H9 (cell line): ENCODE data around the gene ATP8A1. TPM values are rescaled to one million over a fixed set of nuclear protein-coding genes. Genes with fewer than 3 reads are reported as not detected.
"Not testable (repeated sequence)": the region's sequence is repeated elsewhere in the genome, so short reads cannot be mapped to it uniquely, and the experiment has no call there.

Experiments
- DNase-seq: peaks from one replicate; pipeline ENCODE4 v3.0.0-alpha.2; 2017
- H2AFZ ChIP-seq: one replicate; pipeline ENCODE4 v1.6.1; 2013; ENCODE audit warnings: mild to moderate bottlenecking, low read length, control low read depth, moderate library complexity
- H2AK5ac ChIP-seq: 2 replicates; pipeline ENCODE4 v1.6.1; 2013; ENCODE audit warnings: low read length, control low read depth, mixed read lengths; ENCODE audit not compliant: insufficient read length
- H2BK120ac ChIP-seq: one replicate; pipeline ENCODE4 v1.6.1; 2013; ENCODE audit warnings: low read depth, mild to moderate bottlenecking, low read length, control low read depth, inconsistent platforms; ENCODE audit not compliant: poor library complexity, severe bottlenecking
- H2BK12ac ChIP-seq: 2 replicates; pipeline ENCODE4 v1.6.1; 2013; ENCODE audit warnings: low read length, control low read depth, mixed read lengths, low read depth; ENCODE audit not compliant: insufficient read length
- H2BK15ac ChIP-seq: 2 replicates; pipeline ENCODE4 v1.6.1; 2013; ENCODE audit warnings: low read depth, low read length, control low read depth
- H2BK20ac ChIP-seq: one replicate; pipeline ENCODE4 v1.6.1; 2013; ENCODE audit warnings: low read depth, mild to moderate bottlenecking, low read length, control low read depth, inconsistent platforms; ENCODE audit not compliant: poor library complexity, severe bottlenecking
- H2BK5ac ChIP-seq: 2 replicates; pipeline ENCODE4 v1.6.1; 2013; ENCODE audit warnings: low read length, control low read depth, mixed read lengths; ENCODE audit not compliant: insufficient read length
- H3K14ac ChIP-seq: 2 replicates; pipeline ENCODE4 v1.6.1; 2013; ENCODE audit warnings: low read length, control low read depth; ENCODE audit not compliant: insufficient read depth
- H3K18ac ChIP-seq: 2 replicates; pipeline ENCODE4 v1.6.1; 2013; ENCODE audit warnings: low read depth, mild to moderate bottlenecking, mixed read lengths, low read length, control low read depth; ENCODE audit not compliant: insufficient read length
- H3K23ac ChIP-seq: 2 replicates; pipeline ENCODE4 v1.6.1; 2013; ENCODE audit warnings: low read length, control low read depth, mixed read lengths, low read depth; ENCODE audit not compliant: insufficient read length
- H3K23me2 ChIP-seq: 2 replicates; pipeline ENCODE4 v1.6.1; 2013; ENCODE audit warnings: low read depth, mild to moderate bottlenecking, mixed read lengths, low read length, control low read depth; ENCODE audit not compliant: insufficient read length, poor library complexity, severe bottlenecking
- H3K27ac ChIP-seq: 2 replicates; pipeline ENCODE4 v1.5.1; 2013; ENCODE audit warnings: low read length, control low read depth, mixed read lengths, low read depth; ENCODE audit not compliant: insufficient read length
- H3K27me3 ChIP-seq: 2 replicates; pipeline ENCODE4 v1.6.1; 2013; ENCODE audit warnings: low read length, control low read depth, inconsistent platforms; ENCODE audit not compliant: insufficient read depth
- H3K4ac ChIP-seq: 2 replicates; pipeline ENCODE4 v1.6.1; 2013; ENCODE audit warnings: low read depth, mild to moderate bottlenecking, control low read depth, inconsistent platforms, low read length, moderate library complexity
- H3K4me1 ChIP-seq: 2 replicates; pipeline ENCODE4 v1.6.1; 2013; ENCODE audit warnings: low read length, control low read depth, inconsistent platforms; ENCODE audit not compliant: insufficient read depth
- H3K4me2 ChIP-seq: 2 replicates; pipeline ENCODE4 v1.6.1; 2013; ENCODE audit warnings: low read length, control low read depth, mixed read lengths; ENCODE audit not compliant: insufficient read length, insufficient read depth
- H3K56ac ChIP-seq: 2 replicates; pipeline ENCODE4 v1.6.1; 2013; ENCODE audit warnings: low read depth, mild to moderate bottlenecking, mixed read lengths, low read length, control low read depth; ENCODE audit not compliant: insufficient read length
- H3K79me1 ChIP-seq: 2 replicates; pipeline ENCODE4 v1.6.1; 2013; ENCODE audit warnings: low read depth, mild to moderate bottlenecking, moderate library complexity, low read length, control low read depth, inconsistent platforms; ENCODE audit not compliant: insufficient read depth, poor library complexity, severe bottlenecking
- H3K79me2 ChIP-seq: 2 replicates; pipeline ENCODE4 v1.6.1; 2013; ENCODE audit warnings: low read length, control low read depth, inconsistent platforms; ENCODE audit not compliant: insufficient read depth
- H3K9ac ChIP-seq: 2 replicates; pipeline ENCODE4 v1.6.1; 2013; ENCODE audit warnings: low read length, control low read depth, mixed read lengths; ENCODE audit not compliant: insufficient read length; ENCODE audit errors: extremely low read depth
- H3K9me3 ChIP-seq: one replicate; pipeline ENCODE4 v1.6.1; 2013; ENCODE audit warnings: low read depth, low read length, inconsistent platforms; ENCODE audit not compliant: control insufficient read depth
- H3T11ph ChIP-seq: one replicate; pipeline ENCODE4 v1.6.1; 2013; ENCODE audit warnings: mild to moderate bottlenecking, low read length, control low read depth, inconsistent platforms
- H4K20me1 ChIP-seq: one replicate; pipeline ENCODE4 v1.6.1; 2013; ENCODE audit not compliant: control insufficient read depth, insufficient read length, insufficient read depth
- H4K5ac ChIP-seq: 2 replicates; pipeline ENCODE4 v1.6.1; 2013; ENCODE audit warnings: low read depth, mild to moderate bottlenecking, mixed read lengths, low read length, control low read depth; ENCODE audit not compliant: insufficient read length
- H4K8ac ChIP-seq: replicated peaks from 2 replicates; pipeline ENCODE4 v1.6.1; 2013; ENCODE audit warnings: low read length, control low read depth, mixed read lengths, low read depth; ENCODE audit not compliant: insufficient read length
- H4K91ac ChIP-seq: 2 replicates; pipeline ENCODE4 v1.6.1; 2013; ENCODE audit warnings: low read depth, mild to moderate bottlenecking, moderate library complexity, mixed read lengths, low read length, control low read depth; ENCODE audit not compliant: insufficient read length
- H3K27ac Mint-ChIP-seq, 3 experiments: 2 replicates in 2 of 3; 3 replicates in 1 of 3; pipeline ENCODE4 v1.8.0; 2020 to 2021; ENCODE audit warnings: mixed read lengths in 3 of 3, mild to moderate bottlenecking in 1 of 3, moderate library complexity in 1 of 3
- H3K27me3 Mint-ChIP-seq: 2 replicates; pipeline ENCODE4 v1.8.0; 2021; ENCODE audit warnings: low read depth, mild to moderate bottlenecking, moderate library complexity, mixed read lengths
- H3K36me3 Mint-ChIP-seq, 3 experiments: 2 replicates in 2 of 3; 3 replicates in 1 of 3; pipeline ENCODE4 v1.8.0; 2020 to 2021; ENCODE audit warnings: low read depth in 3 of 3, mixed read lengths in 3 of 3; ENCODE audit not compliant: insufficient read depth in 1 of 3
- H3K4me1 Mint-ChIP-seq, 2 experiments: 2 replicates each; pipeline ENCODE4 v1.8.0; 2020; ENCODE audit warnings: mixed read lengths in 2 of 2
- H3K4me3 Mint-ChIP-seq, 2 experiments: 2 replicates in 1 of 2; 3 replicates in 1 of 2; pipeline ENCODE4 v1.8.0; 2020 to 2021; ENCODE audit warnings: mild to moderate bottlenecking in 2 of 2, mixed read lengths in 2 of 2, moderate library complexity in 1 of 2
- H3K9me3 Mint-ChIP-seq, 2 experiments: 2 replicates in 1 of 2; 3 replicates in 1 of 2; pipeline ENCODE4 v1.8.0; 2020; ENCODE audit warnings: mild to moderate bottlenecking in 2 of 2, mixed read lengths in 2 of 2, moderate library complexity in 1 of 2
- WGBS: extraction: QIAGEN DNeasy Blood & Tissue Kit; methylation state at CpG from one replicate; pipeline ENCODE4 v1.1.7; 2013; ENCODE audit warnings: missing lambda C conversion rate, low lambda C conversion rate, mixed read lengths; ENCODE audit not compliant: insufficient read length; ENCODE audit errors: extremely low coverage; 5-methylcytosine and 5-hydroxymethylcytosine counted together
- total RNA-seq: library from RNA; stranded (reverse); gene quantifications from 2 replicates; pipeline ENCODE4 v1.2.1, GENCODE V29; 2021
- TF ChIP-seq, protein P1 (sequence below): fragments of 200-600 bp; sonication (generic); conservative IDR thresholded peaks from 3 replicates; pipeline ENCODE4 v1.8.0; 2021; ENCODE audit warnings: antibody characterized with exemption, mild to moderate bottlenecking

Gene ATP8A1
- total RNA-seq, 1 experiment from 2014 or later = 5.1 TPM

DNA sequence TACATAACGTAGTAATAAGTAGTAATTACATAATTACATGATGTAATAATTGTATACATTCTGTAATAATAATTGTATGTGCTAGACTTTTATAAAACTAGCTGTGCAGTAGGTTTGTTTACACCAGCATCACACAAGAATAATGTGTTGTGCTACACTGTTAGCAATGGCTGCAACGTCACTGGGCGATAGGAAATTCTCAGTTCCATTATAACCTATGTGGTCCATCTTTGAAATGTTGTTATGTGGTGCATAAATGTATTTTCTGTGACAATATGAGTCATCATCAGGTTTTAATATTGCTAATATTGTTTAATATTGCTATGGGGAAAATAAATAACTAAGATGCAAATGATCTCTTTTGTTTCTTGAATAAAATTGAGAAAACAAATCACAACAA is 46.0 kb upstream of the ATP8A1 start:
- H4K20me1 ChIP-seq = no peaks in the 10 kb centered on the region
- no peak overlapping the region for H2BK5ac ChIP-seq
- no peak overlapping the region for H3K18ac ChIP-seq
- H3T11ph ChIP-seq = no peak overlapping the region
- H3K4ac ChIP-seq = no peak overlapping the region
- H2BK12ac ChIP-seq = no peak overlapping the region
- no peaks in the 10 kb centered on the region for H3K27me3 Mint-ChIP-seq
- H3K9me3 ChIP-seq = no peaks in the 10 kb centered on the region
- H3K4me1 ChIP-seq = no peaks in the 10 kb centered on the region
- H4K8ac ChIP-seq = no peak overlapping the region
- H2BK120ac ChIP-seq = no peak overlapping the region
- no peaks in the 10 kb centered on the region for H3K79me2 ChIP-seq
- H3K14ac ChIP-seq = no peak overlapping the region
- TF ChIP-seq, protein P1, sequence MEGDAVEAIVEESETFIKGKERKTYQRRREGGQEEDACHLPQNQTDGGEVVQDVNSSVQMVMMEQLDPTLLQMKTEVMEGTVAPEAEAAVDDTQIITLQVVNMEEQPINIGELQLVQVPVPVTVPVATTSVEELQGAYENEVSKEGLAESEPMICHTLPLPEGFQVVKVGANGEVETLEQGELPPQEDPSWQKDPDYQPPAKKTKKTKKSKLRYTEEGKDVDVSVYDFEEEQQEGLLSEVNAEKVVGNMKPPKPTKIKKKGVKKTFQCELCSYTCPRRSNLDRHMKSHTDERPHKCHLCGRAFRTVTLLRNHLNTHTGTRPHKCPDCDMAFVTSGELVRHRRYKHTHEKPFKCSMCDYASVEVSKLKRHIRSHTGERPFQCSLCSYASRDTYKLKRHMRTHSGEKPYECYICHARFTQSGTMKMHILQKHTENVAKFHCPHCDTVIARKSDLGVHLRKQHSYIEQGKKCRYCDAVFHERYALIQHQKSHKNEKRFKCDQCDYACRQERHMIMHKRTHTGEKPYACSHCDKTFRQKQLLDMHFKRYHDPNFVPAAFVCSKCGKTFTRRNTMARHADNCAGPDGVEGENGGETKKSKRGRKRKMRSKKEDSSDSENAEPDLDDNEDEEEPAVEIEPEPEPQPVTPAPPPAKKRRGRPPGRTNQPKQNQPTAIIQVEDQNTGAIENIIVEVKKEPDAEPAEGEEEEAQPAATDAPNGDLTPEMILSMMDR = no peak
- H3K4me1 Mint-ChIP-seq = no peaks in the 10 kb centered on the region
- H4K91ac ChIP-seq = no peak overlapping the region
- H3K4me3 Mint-ChIP-seq = no peak overlapping the region
- H3K27ac Mint-ChIP-seq = no peak overlapping the region
- H3K56ac ChIP-seq = no peak overlapping the region
- H3K27ac ChIP-seq = no peak overlapping the region
- no peaks in the 10 kb centered on the region for H3K27me3 ChIP-seq
- peaks cover 10 to 23% (median 12%) of the 10 kb centered on the region in 3 experiments for H3K36me3 Mint-ChIP-seq
- no peak overlapping the region for H2BK15ac ChIP-seq
- no peak overlapping the region for H3K23ac ChIP-seq
- no peak overlapping the region for H4K5ac ChIP-seq
- H3K23me2 ChIP-seq = no peaks in the 10 kb centered on the region
- no peak overlapping the region for H2AFZ ChIP-seq
- no peak overlapping the region for H2AK5ac ChIP-seq
- WGBS = no CpG with 5 or more reads among the region's 3 CpGs
- peaks cover 24 to 26% of the 10 kb centered on the region in 2 experiments for H3K9me3 Mint-ChIP-seq
- H3K9ac ChIP-seq = no peak overlapping the region
- no peak for DNase-seq
- no peak overlapping the region for H2BK20ac ChIP-seq
- no peak overlapping the region for H3K4me2 ChIP-seq
- H3K79me1 ChIP-seq = no peaks in the 10 kb centered on the region

DNA sequence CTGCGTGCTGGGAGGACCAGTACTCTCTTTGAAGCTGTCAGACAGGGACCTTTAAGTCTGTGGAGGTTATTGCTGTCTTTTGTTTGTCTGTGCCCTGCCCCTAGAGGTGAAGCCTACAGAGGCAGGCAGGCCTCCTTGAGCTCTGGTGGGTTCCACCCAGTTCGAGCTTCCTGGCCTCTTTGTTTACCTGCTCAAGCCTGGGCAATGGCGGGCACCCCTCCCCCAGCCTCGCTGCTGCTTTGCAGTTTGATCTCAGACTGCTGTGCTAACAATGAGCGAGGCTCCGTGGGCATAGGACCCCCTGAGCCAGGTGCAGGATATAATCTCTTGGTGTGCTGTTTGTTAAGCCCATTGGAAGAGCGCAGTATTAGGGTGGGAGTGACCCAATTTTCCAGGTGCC is 44.9 kb upstream of the ATP8A1 start:
- H4K91ac ChIP-seq, H2BK120ac ChIP-seq, H3K23ac ChIP-seq, H4K5ac ChIP-seq, H4K20me1 ChIP-seq, H2AK5ac ChIP-seq, H3K4me1 Mint-ChIP-seq, H3K4me2 ChIP-seq, H2BK15ac ChIP-seq, H3T11ph ChIP-seq, H3K18ac ChIP-seq, H3K27ac ChIP-seq, H3K4me3 Mint-ChIP-seq, H3K27ac Mint-ChIP-seq, H3K79me1 ChIP-seq, H2BK12ac ChIP-seq, H4K8ac ChIP-seq, H3K27me3 ChIP-seq, H3K9ac ChIP-seq, H3K23me2 ChIP-seq, H3K56ac ChIP-seq, H3K79me2 ChIP-seq, DNase-seq, H3K4me1 ChIP-seq, H2AFZ ChIP-seq, H2BK20ac ChIP-seq, H2BK5ac ChIP-seq, H3K14ac ChIP-seq, H3K4ac ChIP-seq, H3K9me3 ChIP-seq, H3K27me3 Mint-ChIP-seq: not testable (repeated sequence)
- no CpG with 5 or more reads among the region's 7 CpGs for WGBS
- Mint-ChIP-seq H3K36me3 (peaks cover 10 to 23% (median 12%) of the 10 kb centered on the region in 3 experiments), H3K9me3 (peaks cover 25 to 30% of the 10 kb centered on the region in 2 experiments)
